ENCODE measurements around the gene NQO2. TPM values are rescaled to one million over a fixed set of nuclear protein-coding genes. Genes with fewer than 3 reads are reported as not detected.

The NQO2 gene
- total RNA-seq, 1 donor from 2014 or later, result 19.1 TPM

GRCh38 chr6:2988094-2988425, 11.6 kb upstream of the NQO2 start:
- Mint-ChIP-seq H3K4me3 (peak overlapping the region; percentile 92), H3K27ac (peak overlapping the region; percentile 94), H3K36me3 (no peaks in the 10 kb centered on the region), H3K4me1 (ENCODE audit: unreplicated experiment) (peaks cover 39% of the 10 kb centered on the region), H3K9me3 (no peaks in the 10 kb centered on the region), H3K27me3 (no peaks in the 10 kb centered on the region)
- no peak for DNase-seq (ENCODE audit: extremely low spot score, unreplicated experiment)
- TF ChIP-seq CTCF (conservative IDR thresholded peaks at IDR 0.05), result no peak

- peak overlapping the region; percentile 95 for H3K4me3 Mint-ChIP-seq
- no peaks in the 10 kb centered on the region for H3K27me3 Mint-ChIP-seq
- H3K36me3 Mint-ChIP-seq, result no peaks in the 10 kb centered on the region
- peak overlapping the region; percentile 98 for H3K27ac Mint-ChIP-seq
- H3K9me3 Mint-ChIP-seq, result no peaks in the 10 kb centered on the region
- DNase-seq (ENCODE audit: extremely low spot score, unreplicated experiment), result peak; percentile 92
- peaks cover 33% of the 10 kb centered on the region for H3K4me1 Mint-ChIP-seq (ENCODE audit: unreplicated experiment)
- TF ChIP-seq CTCF (conservative IDR thresholded peaks at IDR 0.05), result peak; percentile 87
Observed at GRCh38 chr6:2988426-2989331, 11.0 kb upstream of the NQO2 start.

- Mint-ChIP-seq H3K27me3 (no peaks in the 10 kb centered on the region), H3K36me3 (no peaks in the 10 kb centered on the region), H3K4me3 (peak overlapping the region; percentile 95), H3K4me1 (ENCODE audit: unreplicated experiment) (peaks cover 30% of the 10 kb centered on the region), H3K27ac (peak overlapping the region; percentile 98), H3K9me3 (no peaks in the 10 kb centered on the region)
- peak; percentile 59 for TF ChIP-seq CTCF (conservative IDR thresholded peaks at IDR 0.05)
- DNase-seq (ENCODE audit: extremely low spot score, unreplicated experiment), result peak; percentile 77
Observed at GRCh38 chr6:2989332-2990247, 10.1 kb upstream of the NQO2 start.

GRCh38 chr6:2990248-2990931, 9.3 kb upstream of the NQO2 start:
- DNase-seq (ENCODE audit: extremely low spot score, unreplicated experiment), result no peak
- no peaks in the 10 kb centered on the region for H3K27me3 Mint-ChIP-seq

More at GRCh38 chr6:2990248-2990931, 9.3 kb upstream of the NQO2 start:
- Mint-ChIP-seq H3K9me3 (no peaks in the 10 kb centered on the region), H3K36me3 (no peaks in the 10 kb centered on the region), H3K27ac (peak overlapping the region; percentile 98), H3K4me3 (peak overlapping the region; percentile 95), H3K4me1 (ENCODE audit: unreplicated experiment) (peaks cover 27% of the 10 kb centered on the region)
- TF ChIP-seq CTCF (conservative IDR thresholded peaks at IDR 0.05), result no peak

Data from type B pancreatic cell (in vitro differentiated cells).